Measurements from ENCODE around the gene TMEM109.

DNA sequence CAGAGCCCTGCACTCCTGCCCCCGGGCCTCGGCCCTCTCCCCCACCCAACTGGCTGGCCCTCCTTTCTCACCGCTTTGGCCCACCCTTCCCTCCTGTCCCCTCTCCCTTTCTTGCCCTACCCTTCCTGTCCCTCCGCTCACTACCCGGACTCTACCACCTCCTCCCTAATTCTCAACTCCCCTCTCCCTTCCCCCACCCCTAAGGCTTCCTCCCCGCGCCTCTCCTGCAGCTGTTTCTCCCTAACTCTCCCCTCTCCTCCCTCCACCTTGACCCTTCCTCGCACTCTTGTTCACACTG lies 37.6 kb downstream of the TMEM109 start:
- no peak for TF ChIP-seq POLR2AphosphoS5 (IDR thresholded peaks at IDR 0.05; ENCODE audit: insufficient read depth in 1 of 2, low read depth in 1 of 2)
- TF ChIP-seq, protein P1, sequence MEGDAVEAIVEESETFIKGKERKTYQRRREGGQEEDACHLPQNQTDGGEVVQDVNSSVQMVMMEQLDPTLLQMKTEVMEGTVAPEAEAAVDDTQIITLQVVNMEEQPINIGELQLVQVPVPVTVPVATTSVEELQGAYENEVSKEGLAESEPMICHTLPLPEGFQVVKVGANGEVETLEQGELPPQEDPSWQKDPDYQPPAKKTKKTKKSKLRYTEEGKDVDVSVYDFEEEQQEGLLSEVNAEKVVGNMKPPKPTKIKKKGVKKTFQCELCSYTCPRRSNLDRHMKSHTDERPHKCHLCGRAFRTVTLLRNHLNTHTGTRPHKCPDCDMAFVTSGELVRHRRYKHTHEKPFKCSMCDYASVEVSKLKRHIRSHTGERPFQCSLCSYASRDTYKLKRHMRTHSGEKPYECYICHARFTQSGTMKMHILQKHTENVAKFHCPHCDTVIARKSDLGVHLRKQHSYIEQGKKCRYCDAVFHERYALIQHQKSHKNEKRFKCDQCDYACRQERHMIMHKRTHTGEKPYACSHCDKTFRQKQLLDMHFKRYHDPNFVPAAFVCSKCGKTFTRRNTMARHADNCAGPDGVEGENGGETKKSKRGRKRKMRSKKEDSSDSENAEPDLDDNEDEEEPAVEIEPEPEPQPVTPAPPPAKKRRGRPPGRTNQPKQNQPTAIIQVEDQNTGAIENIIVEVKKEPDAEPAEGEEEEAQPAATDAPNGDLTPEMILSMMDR (IDR thresholded peaks at IDR 0.05) = no peak
